Epidermal melanocyte (primary cell): Measurements from ENCODE around the gene ELP5.
A peak's percentile ranks its signal among the peaks of the same experiment; 100 is the strongest.

Experiments used
- DNase-seq: peaks from one replicate; pipeline ENCODE4 v3.0.0; 2011; ENCODE audit warnings: low spot score; ENCODE audit not compliant: insufficient read length

The ELP5 gene

GRCh38 chr17:7308625-7309433 lies 56.8 kb downstream of the ELP5 start:
- DNase-seq = peak; percentile 91
